Measurements from ENCODE around the gene PLEKHA6.
A peak's percentile ranks its signal among the peaks of the same experiment; 100 is the strongest.

PLEKHA6 gene

DNA sequence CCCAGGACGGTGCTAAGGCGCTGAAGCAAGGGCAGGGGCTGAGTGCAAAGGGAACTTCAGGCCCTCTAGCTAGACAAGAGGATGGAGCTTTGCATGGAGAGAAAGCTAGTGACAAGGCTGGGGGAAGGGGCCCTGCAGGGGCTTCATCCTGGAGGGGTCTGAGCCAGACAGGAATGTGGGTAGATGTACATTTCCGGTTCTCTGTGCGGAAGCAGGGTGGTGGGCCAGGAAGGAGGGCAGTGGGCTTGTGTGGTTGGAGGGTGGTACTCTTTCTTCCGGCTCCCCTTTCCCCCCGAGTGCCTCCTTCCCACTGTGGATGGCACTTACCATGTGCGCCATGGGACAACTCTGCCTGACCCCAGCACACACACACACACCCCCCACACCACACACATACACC lies 165.0 kb downstream of the PLEKHA6 start:
- H3K27ac ChIP-seq (ENCODE audit: low read depth, low read length): no peak overlapping the region
- H3K4me3 ChIP-seq (ENCODE audit: low read depth, low read length): no peak overlapping the region
- H3K36me3 ChIP-seq (ENCODE audit: control insufficient read depth, insufficient read depth, low read length): no peaks in the 10 kb centered on the region
- H3K9ac ChIP-seq (ENCODE audit: low read depth, low read length): no peak overlapping the region
- H3K27me3 ChIP-seq (ENCODE audit: control insufficient read depth, insufficient read depth, low read length): peaks cover 29% of the 10 kb centered on the region
- H3K9me3 ChIP-seq (ENCODE audit: control insufficient read depth, insufficient read depth, low read length): no peaks in the 10 kb centered on the region
- peaks cover 6% of the 10 kb centered on the region; the same call in 1 of the 2 replicates for H3K4me1 ChIP-seq (ENCODE audit: control insufficient read depth, insufficient read depth, low read length)

DNA sequence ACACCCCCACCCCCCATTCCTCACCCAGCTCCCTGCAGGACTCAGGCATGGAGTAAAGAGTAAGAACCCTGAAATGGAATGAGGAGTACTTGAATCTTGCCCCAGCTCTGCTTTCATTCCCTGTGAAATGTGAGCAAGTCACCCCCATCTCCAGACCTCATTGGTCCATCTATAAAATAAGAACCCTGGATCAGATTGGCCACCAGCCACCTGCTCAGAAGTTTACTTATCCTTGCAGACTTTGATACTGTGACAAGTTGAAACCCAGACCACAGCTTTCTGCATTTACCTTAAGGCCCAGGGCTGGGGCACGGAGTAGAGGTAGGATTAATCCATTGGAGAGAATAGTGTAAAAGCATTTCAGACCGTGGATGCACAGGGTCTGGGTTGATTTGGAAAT lies 165.6 kb downstream of the PLEKHA6 start:
- Histone ChIP-seq H3K27ac (ENCODE audit: low read depth, low read length) (no peak overlapping the region), H3K4me1 (ENCODE audit: control insufficient read depth, insufficient read depth, low read length) (peaks cover 6% of the 10 kb centered on the region; the same call in 1 of the 2 replicates), H3K9me3 (ENCODE audit: control insufficient read depth, insufficient read depth, low read length) (no peaks in the 10 kb centered on the region), H3K36me3 (ENCODE audit: control insufficient read depth, insufficient read depth, low read length) (no peaks in the 10 kb centered on the region), H3K27me3 (ENCODE audit: control insufficient read depth, insufficient read depth, low read length) (peaks cover 36% of the 10 kb centered on the region), H3K9ac (ENCODE audit: low read depth, low read length) (no peak overlapping the region), H3K4me3 (ENCODE audit: low read depth, low read length) (no peak overlapping the region)

DNA sequence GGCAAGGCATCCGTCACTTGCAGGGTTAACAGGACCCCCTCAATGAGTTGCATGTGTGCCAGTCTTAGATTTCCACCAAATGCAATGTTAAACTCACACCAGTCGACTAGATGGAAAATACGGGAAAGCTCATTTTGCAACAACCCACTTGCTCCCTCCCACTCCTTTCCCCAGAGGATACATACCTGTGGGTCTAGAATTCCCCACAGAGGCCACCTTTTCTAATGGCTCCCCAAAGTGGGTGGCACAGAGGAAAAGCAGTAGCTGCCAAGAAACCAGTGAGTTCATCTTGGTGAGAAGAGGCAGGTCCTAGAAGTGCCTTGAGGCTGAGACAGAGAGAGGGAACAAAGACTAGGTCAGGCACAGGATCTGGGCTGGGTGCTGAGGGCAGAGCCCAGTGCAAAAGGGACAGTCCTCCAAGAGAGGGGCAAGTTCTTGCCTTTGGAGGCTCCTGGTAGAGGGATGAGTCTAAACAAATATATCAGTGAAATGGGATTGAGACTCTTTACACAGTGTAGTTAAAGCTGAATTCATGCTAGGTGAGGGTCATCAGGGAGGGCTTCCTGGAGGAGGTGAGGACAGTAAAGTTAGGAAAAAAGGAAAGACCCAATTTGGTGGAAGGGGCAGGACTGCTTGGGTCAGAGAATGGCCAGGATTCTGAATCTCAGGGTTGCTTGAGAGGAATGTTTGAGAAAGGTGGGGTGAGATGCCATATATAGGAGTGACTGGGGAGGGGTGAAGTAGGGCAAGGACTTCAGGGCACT lies 167.0 kb downstream of the PLEKHA6 start:
- peaks cover 47% of the 10 kb centered on the region for H3K27me3 ChIP-seq (ENCODE audit: control insufficient read depth, insufficient read depth, low read length)
- H3K4me3 ChIP-seq (ENCODE audit: low read depth, low read length): no peak overlapping the region

DNA sequence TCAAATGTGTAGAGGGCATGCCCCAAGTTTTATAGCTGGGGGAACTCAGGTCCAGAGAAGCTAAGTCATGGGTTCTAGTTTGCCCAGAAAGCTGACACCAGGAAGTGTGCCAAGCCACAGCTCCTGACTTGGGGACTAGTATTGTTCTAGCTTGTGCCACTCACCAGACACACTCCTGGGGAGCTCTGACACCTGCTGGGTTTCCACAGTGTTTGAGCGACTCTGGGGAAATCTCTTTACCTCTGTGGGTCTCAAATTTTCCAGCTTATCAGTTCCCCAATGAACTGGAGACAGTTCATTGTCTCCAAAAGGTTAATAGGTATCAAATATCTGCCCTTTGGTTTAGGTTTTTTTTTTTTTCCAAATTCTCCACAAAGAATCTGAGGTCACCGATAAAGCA lies 167.7 kb downstream of the PLEKHA6 start:
- peaks cover 49% of the 10 kb centered on the region for H3K27me3 ChIP-seq (ENCODE audit: control insufficient read depth, insufficient read depth, low read length)
- no peak overlapping the region for H3K27ac ChIP-seq (ENCODE audit: low read depth, low read length)
- peaks cover 6% of the 10 kb centered on the region; the same call in 1 of the 2 replicates for H3K4me1 ChIP-seq (ENCODE audit: control insufficient read depth, insufficient read depth, low read length)

More for the DNA sequence above, 167.0 kb downstream of the PLEKHA6 start:
- Histone ChIP-seq H3K36me3 (ENCODE audit: control insufficient read depth, insufficient read depth, low read length) (no peaks in the 10 kb centered on the region), H3K9ac (ENCODE audit: low read depth, low read length) (no peak overlapping the region), H3K4me1 (ENCODE audit: control insufficient read depth, insufficient read depth, low read length) (peaks cover 6% of the 10 kb centered on the region; the same call in 1 of the 2 replicates), H3K27ac (ENCODE audit: low read depth, low read length) (no peak overlapping the region), H3K9me3 (ENCODE audit: control insufficient read depth, insufficient read depth, low read length) (no peaks in the 10 kb centered on the region)

DNA sequence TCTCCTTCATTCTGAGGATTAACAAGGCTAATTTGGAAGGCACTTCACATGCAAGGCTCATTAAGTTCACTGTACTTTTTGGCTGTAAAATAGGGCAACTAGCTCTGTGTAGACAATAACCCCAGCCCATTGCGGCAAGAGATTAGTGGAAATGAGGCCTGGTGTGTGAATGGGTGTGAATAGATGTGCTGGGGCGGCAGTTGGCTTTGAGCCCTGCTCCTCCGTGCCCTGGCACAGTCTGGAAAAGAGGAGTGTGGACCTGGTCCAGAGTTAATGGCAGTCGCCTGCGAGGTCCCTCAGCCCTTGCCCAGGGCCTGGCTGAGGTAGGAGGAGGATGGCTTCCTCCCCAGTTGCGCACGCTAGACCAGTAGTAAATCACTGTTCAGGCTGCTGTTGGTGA lies 168.3 kb downstream of the PLEKHA6 start:
- H3K4me3 ChIP-seq (ENCODE audit: low read depth, low read length): no peak overlapping the region
- H3K36me3 ChIP-seq (ENCODE audit: control insufficient read depth, insufficient read depth, low read length): no peaks in the 10 kb centered on the region
- H3K9me3 ChIP-seq (ENCODE audit: control insufficient read depth, insufficient read depth, low read length): no peaks in the 10 kb centered on the region
- H3K27me3 ChIP-seq (ENCODE audit: control insufficient read depth, insufficient read depth, low read length): peaks cover 54% of the 10 kb centered on the region
- H3K4me1 ChIP-seq (ENCODE audit: control insufficient read depth, insufficient read depth, low read length): peaks cover 6% of the 10 kb centered on the region; the same call in 1 of the 2 replicates
- no peak overlapping the region for H3K9ac ChIP-seq (ENCODE audit: low read depth, low read length)
- H3K27ac ChIP-seq (ENCODE audit: low read depth, low read length): no peak overlapping the region

More for the DNA sequence above, 167.7 kb downstream of the PLEKHA6 start:
- H3K9me3 ChIP-seq (ENCODE audit: control insufficient read depth, insufficient read depth, low read length): no peaks in the 10 kb centered on the region
- H3K4me3 ChIP-seq (ENCODE audit: low read depth, low read length): no peak overlapping the region
- H3K36me3 ChIP-seq (ENCODE audit: control insufficient read depth, insufficient read depth, low read length): no peaks in the 10 kb centered on the region
- H3K9ac ChIP-seq (ENCODE audit: low read depth, low read length): no peak overlapping the region

DNA sequence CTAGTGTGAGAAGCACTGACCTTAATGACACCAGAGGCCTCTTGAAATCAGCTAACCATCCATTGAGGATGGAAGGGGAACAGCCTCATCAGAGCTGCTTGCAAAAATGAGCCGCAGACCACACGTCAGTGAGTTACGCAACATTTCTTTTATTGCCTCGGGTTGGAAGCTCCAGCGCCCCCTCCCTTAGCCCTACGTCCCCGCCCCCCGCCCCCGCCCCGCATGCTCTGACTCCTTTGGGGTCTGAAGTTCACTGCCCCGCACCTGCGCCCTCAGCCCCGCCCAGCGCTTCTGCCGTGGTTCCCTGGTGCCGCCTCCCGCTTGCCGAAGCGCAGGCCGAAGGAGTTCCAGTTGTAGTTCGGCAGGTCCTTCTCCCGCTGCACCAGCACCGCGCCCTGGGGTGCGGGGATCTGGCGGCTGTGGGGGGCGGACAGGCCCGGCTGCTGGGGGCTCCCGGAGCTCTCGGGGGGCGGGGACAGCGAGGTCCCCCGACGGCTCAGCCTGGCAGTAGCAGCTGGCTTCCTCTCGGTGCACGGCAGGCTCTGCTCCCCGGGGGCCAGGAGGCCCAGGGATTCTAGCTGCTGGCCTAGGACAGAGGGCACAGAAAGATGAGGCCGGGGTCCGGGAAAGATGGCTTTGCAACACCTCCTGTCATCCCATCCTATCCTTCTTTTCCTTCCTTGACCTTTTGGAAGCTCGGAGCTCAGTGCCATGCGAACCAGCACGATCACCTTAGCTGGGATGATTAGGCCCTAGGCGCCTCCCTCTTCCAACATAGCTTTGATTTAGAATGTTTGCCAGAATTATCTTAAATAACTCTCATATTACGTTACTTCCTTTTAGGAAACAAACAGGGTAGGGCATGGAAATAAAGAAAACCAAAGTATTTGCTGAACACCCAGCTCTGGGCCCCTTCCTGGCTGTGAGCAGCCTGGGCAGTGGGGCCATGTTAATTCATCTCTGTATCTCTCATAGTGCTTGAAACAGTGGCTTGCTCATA lies 169.2 kb downstream of the PLEKHA6 start:
- Histone ChIP-seq H3K4me3 (ENCODE audit: low read depth, low read length) (peak overlapping the region; percentile 56), H3K4me1 (ENCODE audit: control insufficient read depth, insufficient read depth, low read length) (peaks cover 6% of the 10 kb centered on the region; the same call in 1 of the 2 replicates), H3K27me3 (ENCODE audit: control insufficient read depth, insufficient read depth, low read length) (peaks cover 54% of the 10 kb centered on the region), H3K9me3 (ENCODE audit: control insufficient read depth, insufficient read depth, low read length) (no peaks in the 10 kb centered on the region), H3K27ac (ENCODE audit: low read depth, low read length) (no peak overlapping the region), H3K9ac (ENCODE audit: low read depth, low read length) (no peak overlapping the region), H3K36me3 (ENCODE audit: control insufficient read depth, insufficient read depth, low read length) (no peaks in the 10 kb centered on the region)

DNA sequence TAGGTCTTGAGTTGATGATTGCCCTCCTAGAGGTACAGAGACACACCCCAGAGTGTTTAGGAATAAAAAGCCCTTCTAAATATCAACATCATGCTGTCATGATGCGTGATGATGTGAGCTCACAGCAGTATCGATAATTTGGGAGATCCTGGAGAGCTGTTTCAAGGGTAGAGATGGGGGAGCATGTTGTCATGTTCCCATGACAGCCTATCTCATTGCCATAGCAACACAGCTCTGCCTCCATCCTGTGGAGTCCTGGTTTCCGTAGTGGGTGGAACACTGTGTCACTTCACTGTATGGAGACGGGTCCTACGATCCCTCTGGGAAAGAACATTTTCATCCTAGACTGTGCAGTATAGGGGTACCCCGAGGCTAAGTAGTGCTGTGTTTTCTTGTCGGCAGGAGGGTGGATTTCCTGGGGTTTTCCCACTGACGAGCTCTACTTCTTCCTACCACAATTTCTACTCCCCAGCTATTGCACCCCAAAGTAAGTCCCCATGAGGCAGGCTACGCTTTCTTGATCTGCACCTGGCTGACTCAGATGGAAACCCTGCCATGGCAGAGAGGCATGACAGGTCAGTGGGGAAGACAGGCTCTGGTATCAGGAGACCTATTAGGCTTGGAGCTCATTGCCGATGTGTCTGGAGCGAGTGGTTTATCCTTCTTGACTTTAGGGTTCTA lies 170.6 kb downstream of the PLEKHA6 start:
- Histone ChIP-seq H3K4me3 (ENCODE audit: low read depth, low read length) (no peak overlapping the region), H3K9ac (ENCODE audit: low read depth, low read length) (no peak overlapping the region), H3K9me3 (ENCODE audit: control insufficient read depth, insufficient read depth, low read length) (no peaks in the 10 kb centered on the region), H3K4me1 (ENCODE audit: control insufficient read depth, insufficient read depth, low read length) (peaks cover 6% of the 10 kb centered on the region; the same call in 1 of the 2 replicates), H3K36me3 (ENCODE audit: control insufficient read depth, insufficient read depth, low read length) (no peaks in the 10 kb centered on the region), H3K27me3 (ENCODE audit: control insufficient read depth, insufficient read depth, low read length) (peaks cover 54% of the 10 kb centered on the region), H3K27ac (ENCODE audit: low read depth, low read length) (no peak overlapping the region)

DNA sequence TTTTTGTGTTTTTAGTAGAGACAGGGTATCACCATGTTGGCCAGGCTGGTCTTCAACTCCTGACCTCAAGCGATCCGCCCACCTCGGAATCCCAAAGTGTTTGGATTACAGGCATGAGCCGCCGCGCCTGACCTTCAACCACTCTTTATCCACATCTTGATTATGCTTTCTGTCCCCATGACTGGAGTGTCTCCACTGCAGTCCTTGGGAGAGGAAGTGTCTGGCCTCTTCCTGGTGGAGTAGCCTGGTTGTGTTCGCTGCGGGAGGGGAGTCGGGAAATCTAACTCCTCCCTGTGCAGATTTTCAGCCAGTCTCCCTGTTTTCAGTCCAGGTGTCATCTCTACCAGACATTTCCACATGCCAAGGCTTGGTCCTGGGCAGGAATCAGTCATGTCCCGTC lies 173.1 kb downstream of the PLEKHA6 start:
- Histone ChIP-seq H3K4me3 (ENCODE audit: low read depth, low read length) (no peak overlapping the region), H3K36me3 (ENCODE audit: control insufficient read depth, insufficient read depth, low read length) (no peaks in the 10 kb centered on the region), H3K9ac (ENCODE audit: low read depth, low read length) (no peak overlapping the region), H3K27ac (ENCODE audit: low read depth, low read length) (no peak overlapping the region), H3K27me3 (ENCODE audit: control insufficient read depth, insufficient read depth, low read length) (peaks cover 36% of the 10 kb centered on the region), H3K4me1 (ENCODE audit: control insufficient read depth, insufficient read depth, low read length) (peaks cover 6% of the 10 kb centered on the region; the same call in 1 of the 2 replicates), H3K9me3 (ENCODE audit: control insufficient read depth, insufficient read depth, low read length) (no peaks in the 10 kb centered on the region)

DNA sequence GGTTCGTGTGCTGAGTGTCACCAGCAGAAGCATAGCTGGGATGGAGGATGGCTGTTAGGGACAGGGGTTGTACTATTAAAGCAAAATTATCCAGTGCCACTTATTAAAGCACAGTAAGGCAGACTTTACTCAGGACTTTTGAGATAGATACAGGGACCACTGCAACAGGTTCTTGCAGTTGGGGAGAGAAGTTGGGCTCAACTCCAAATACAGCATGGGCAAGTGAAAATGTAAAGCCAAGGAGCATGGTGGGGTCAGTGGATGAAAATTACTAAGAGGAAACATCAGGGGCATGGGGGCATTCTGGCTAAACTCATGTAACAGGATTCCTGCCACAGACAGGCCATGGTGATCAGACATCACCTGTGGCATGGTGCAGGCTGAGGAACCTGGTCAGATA lies 178.6 kb downstream of the PLEKHA6 start:
- Histone ChIP-seq H3K4me3 (ENCODE audit: low read depth, low read length) (no peak overlapping the region), H3K36me3 (ENCODE audit: control insufficient read depth, insufficient read depth, low read length) (no peaks in the 10 kb centered on the region), H3K9me3 (ENCODE audit: control insufficient read depth, insufficient read depth, low read length) (no peaks in the 10 kb centered on the region), H3K27me3 (ENCODE audit: control insufficient read depth, insufficient read depth, low read length) (no peaks in the 10 kb centered on the region), H3K9ac (ENCODE audit: low read depth, low read length) (no peak overlapping the region), H3K27ac (ENCODE audit: low read depth, low read length) (no peak overlapping the region), H3K4me1 (ENCODE audit: control insufficient read depth, insufficient read depth, low read length) (no peaks in the 10 kb centered on the region)

DNA sequence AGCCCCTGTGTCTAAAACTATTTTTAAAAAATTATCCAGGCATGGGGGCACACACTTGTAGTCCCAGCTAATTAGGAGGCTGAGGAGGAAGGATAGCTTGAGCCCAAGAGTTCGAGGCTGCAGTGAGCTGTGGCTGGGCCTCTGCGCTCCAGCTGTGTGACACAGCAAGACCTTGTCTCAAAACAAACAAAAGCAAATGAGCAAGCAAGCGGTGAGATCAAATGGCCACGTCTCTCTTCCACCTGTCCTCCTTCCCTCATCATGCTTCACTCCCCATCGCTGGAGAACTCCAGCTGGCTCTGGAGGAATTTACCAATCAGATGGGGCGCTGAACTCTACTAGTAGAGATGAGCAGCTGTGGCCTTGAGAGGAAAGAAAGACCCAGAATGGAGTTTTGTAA lies 179.6 kb downstream of the PLEKHA6 start:
- Histone ChIP-seq H3K27ac (ENCODE audit: low read depth, low read length) (no peak overlapping the region), H3K27me3 (ENCODE audit: control insufficient read depth, insufficient read depth, low read length) (no peaks in the 10 kb centered on the region), H3K4me1 (ENCODE audit: control insufficient read depth, insufficient read depth, low read length) (no peaks in the 10 kb centered on the region), H3K36me3 (ENCODE audit: control insufficient read depth, insufficient read depth, low read length) (no peaks in the 10 kb centered on the region), H3K9me3 (ENCODE audit: control insufficient read depth, insufficient read depth, low read length) (no peaks in the 10 kb centered on the region), H3K9ac (ENCODE audit: low read depth, low read length) (no peak overlapping the region), H3K4me3 (ENCODE audit: low read depth, low read length) (no peak overlapping the region)
